Measurements from ENCODE around the gene ADCYAP1R1.

GRCh38 chr7:31084226-31084625 lies 32.1 kb downstream of the ADCYAP1R1 start:
- TF ChIP-seq CTCF (conservative IDR thresholded peaks at IDR 0.05; ENCODE audit: low read length), result no peak
- TF ChIP-seq EZH2phosphoT487 (IDR thresholded peaks at IDR 0.05; ENCODE audit: borderline replicate concordance, low read depth, low read length), result no peak

All from OCI-LY7 (cell line).